H9 (cell line): Measurements from ENCODE around the gene CEP350. TPM values are rescaled to one million over a fixed set of nuclear protein-coding genes. Genes with fewer than 3 reads are reported as not detected.

Experiments
- DNase-seq: peaks from one replicate; pipeline ENCODE4 v3.0.0-alpha.2; 2017
- H2AFZ ChIP-seq: one replicate; pipeline ENCODE4 v1.6.1; 2013; ENCODE audit warnings: mild to moderate bottlenecking, low read length, control low read depth, moderate library complexity
- H2AK5ac ChIP-seq: 2 replicates; pipeline ENCODE4 v1.6.1; 2013; ENCODE audit warnings: low read length, control low read depth, mixed read lengths; ENCODE audit not compliant: insufficient read length
- H2BK120ac ChIP-seq: one replicate; pipeline ENCODE4 v1.6.1; 2013; ENCODE audit warnings: low read depth, mild to moderate bottlenecking, low read length, control low read depth, inconsistent platforms; ENCODE audit not compliant: poor library complexity, severe bottlenecking
- H2BK12ac ChIP-seq: 2 replicates; pipeline ENCODE4 v1.6.1; 2013; ENCODE audit warnings: low read length, control low read depth, mixed read lengths, low read depth; ENCODE audit not compliant: insufficient read length
- H2BK15ac ChIP-seq: 2 replicates; pipeline ENCODE4 v1.6.1; 2013; ENCODE audit warnings: low read depth, low read length, control low read depth
- H2BK20ac ChIP-seq: one replicate; pipeline ENCODE4 v1.6.1; 2013; ENCODE audit warnings: low read depth, mild to moderate bottlenecking, low read length, control low read depth, inconsistent platforms; ENCODE audit not compliant: poor library complexity, severe bottlenecking
- H2BK5ac ChIP-seq: 2 replicates; pipeline ENCODE4 v1.6.1; 2013; ENCODE audit warnings: low read length, control low read depth, mixed read lengths; ENCODE audit not compliant: insufficient read length
- H3K14ac ChIP-seq: 2 replicates; pipeline ENCODE4 v1.6.1; 2013; ENCODE audit warnings: low read length, control low read depth; ENCODE audit not compliant: insufficient read depth
- H3K18ac ChIP-seq: 2 replicates; pipeline ENCODE4 v1.6.1; 2013; ENCODE audit warnings: low read depth, mild to moderate bottlenecking, mixed read lengths, low read length, control low read depth; ENCODE audit not compliant: insufficient read length
- H3K23ac ChIP-seq: 2 replicates; pipeline ENCODE4 v1.6.1; 2013; ENCODE audit warnings: low read length, control low read depth, mixed read lengths, low read depth; ENCODE audit not compliant: insufficient read length
- H3K23me2 ChIP-seq: 2 replicates; pipeline ENCODE4 v1.6.1; 2013; ENCODE audit warnings: low read depth, mild to moderate bottlenecking, mixed read lengths, low read length, control low read depth; ENCODE audit not compliant: insufficient read length, poor library complexity, severe bottlenecking
- H3K27ac ChIP-seq: 2 replicates; pipeline ENCODE4 v1.5.1; 2013; ENCODE audit warnings: low read length, control low read depth, mixed read lengths, low read depth; ENCODE audit not compliant: insufficient read length
- H3K27me3 ChIP-seq: 2 replicates; pipeline ENCODE4 v1.6.1; 2013; ENCODE audit warnings: low read length, control low read depth, inconsistent platforms; ENCODE audit not compliant: insufficient read depth
- H3K4ac ChIP-seq: 2 replicates; pipeline ENCODE4 v1.6.1; 2013; ENCODE audit warnings: low read depth, mild to moderate bottlenecking, control low read depth, inconsistent platforms, low read length, moderate library complexity
- H3K4me1 ChIP-seq: 2 replicates; pipeline ENCODE4 v1.6.1; 2013; ENCODE audit warnings: low read length, control low read depth, inconsistent platforms; ENCODE audit not compliant: insufficient read depth
- H3K4me2 ChIP-seq: 2 replicates; pipeline ENCODE4 v1.6.1; 2013; ENCODE audit warnings: low read length, control low read depth, mixed read lengths; ENCODE audit not compliant: insufficient read length, insufficient read depth
- H3K56ac ChIP-seq: 2 replicates; pipeline ENCODE4 v1.6.1; 2013; ENCODE audit warnings: low read depth, mild to moderate bottlenecking, mixed read lengths, low read length, control low read depth; ENCODE audit not compliant: insufficient read length
- H3K79me1 ChIP-seq: 2 replicates; pipeline ENCODE4 v1.6.1; 2013; ENCODE audit warnings: low read depth, mild to moderate bottlenecking, moderate library complexity, low read length, control low read depth, inconsistent platforms; ENCODE audit not compliant: insufficient read depth, poor library complexity, severe bottlenecking
- H3K79me2 ChIP-seq: 2 replicates; pipeline ENCODE4 v1.6.1; 2013; ENCODE audit warnings: low read length, control low read depth, inconsistent platforms; ENCODE audit not compliant: insufficient read depth
- H3K9ac ChIP-seq: 2 replicates; pipeline ENCODE4 v1.6.1; 2013; ENCODE audit warnings: low read length, control low read depth, mixed read lengths; ENCODE audit not compliant: insufficient read length; ENCODE audit errors: extremely low read depth
- H3K9me3 ChIP-seq: one replicate; pipeline ENCODE4 v1.6.1; 2013; ENCODE audit warnings: low read depth, low read length, inconsistent platforms; ENCODE audit not compliant: control insufficient read depth
- H3T11ph ChIP-seq: one replicate; pipeline ENCODE4 v1.6.1; 2013; ENCODE audit warnings: mild to moderate bottlenecking, low read length, control low read depth, inconsistent platforms
- H4K20me1 ChIP-seq: one replicate; pipeline ENCODE4 v1.6.1; 2013; ENCODE audit not compliant: control insufficient read depth, insufficient read length, insufficient read depth
- H4K5ac ChIP-seq: 2 replicates; pipeline ENCODE4 v1.6.1; 2013; ENCODE audit warnings: low read depth, mild to moderate bottlenecking, mixed read lengths, low read length, control low read depth; ENCODE audit not compliant: insufficient read length
- H4K8ac ChIP-seq: replicated peaks from 2 replicates; pipeline ENCODE4 v1.6.1; 2013; ENCODE audit warnings: low read length, control low read depth, mixed read lengths, low read depth; ENCODE audit not compliant: insufficient read length
- H4K91ac ChIP-seq: 2 replicates; pipeline ENCODE4 v1.6.1; 2013; ENCODE audit warnings: low read depth, mild to moderate bottlenecking, moderate library complexity, mixed read lengths, low read length, control low read depth; ENCODE audit not compliant: insufficient read length
- H3K27ac Mint-ChIP-seq, 3 experiments: 2 replicates in 2 of 3; 3 replicates in 1 of 3; pipeline ENCODE4 v1.8.0; 2020 to 2021; ENCODE audit warnings: mixed read lengths in 3 of 3, mild to moderate bottlenecking in 1 of 3, moderate library complexity in 1 of 3
- H3K27me3 Mint-ChIP-seq: 2 replicates; pipeline ENCODE4 v1.8.0; 2021; ENCODE audit warnings: low read depth, mild to moderate bottlenecking, moderate library complexity, mixed read lengths
- H3K36me3 Mint-ChIP-seq, 3 experiments: 2 replicates in 2 of 3; 3 replicates in 1 of 3; pipeline ENCODE4 v1.8.0; 2020 to 2021; ENCODE audit warnings: low read depth in 3 of 3, mixed read lengths in 3 of 3; ENCODE audit not compliant: insufficient read depth in 1 of 3
- H3K4me1 Mint-ChIP-seq, 2 experiments: 2 replicates each; pipeline ENCODE4 v1.8.0; 2020; ENCODE audit warnings: mixed read lengths in 2 of 2
- H3K4me3 Mint-ChIP-seq, 2 experiments: 2 replicates in 1 of 2; 3 replicates in 1 of 2; pipeline ENCODE4 v1.8.0; 2020 to 2021; ENCODE audit warnings: mild to moderate bottlenecking in 2 of 2, mixed read lengths in 2 of 2, moderate library complexity in 1 of 2
- H3K9me3 Mint-ChIP-seq, 2 experiments: 2 replicates in 1 of 2; 3 replicates in 1 of 2; pipeline ENCODE4 v1.8.0; 2020; ENCODE audit warnings: mild to moderate bottlenecking in 2 of 2, mixed read lengths in 2 of 2, moderate library complexity in 1 of 2
- CTCF ChIP-seq: fragments of 200-600 bp; sonication (generic); conservative IDR thresholded peaks from 3 replicates; pipeline ENCODE4 v1.8.0; 2021; ENCODE audit warnings: antibody characterized with exemption, mild to moderate bottlenecking
- WGBS: extraction: QIAGEN DNeasy Blood & Tissue Kit; methylation state at CpG from one replicate; pipeline ENCODE4 v1.1.7; 2013; ENCODE audit warnings: missing lambda C conversion rate, low lambda C conversion rate, mixed read lengths; ENCODE audit not compliant: insufficient read length; ENCODE audit errors: extremely low coverage; 5-methylcytosine and 5-hydroxymethylcytosine counted together
- total RNA-seq: library from RNA; stranded (reverse); gene quantifications from 2 replicates; pipeline ENCODE4 v1.2.1, GENCODE V29; 2021

The CEP350 gene
- total RNA-seq, 1 experiment from 2014 or later = 39.2 TPM

DNA sequence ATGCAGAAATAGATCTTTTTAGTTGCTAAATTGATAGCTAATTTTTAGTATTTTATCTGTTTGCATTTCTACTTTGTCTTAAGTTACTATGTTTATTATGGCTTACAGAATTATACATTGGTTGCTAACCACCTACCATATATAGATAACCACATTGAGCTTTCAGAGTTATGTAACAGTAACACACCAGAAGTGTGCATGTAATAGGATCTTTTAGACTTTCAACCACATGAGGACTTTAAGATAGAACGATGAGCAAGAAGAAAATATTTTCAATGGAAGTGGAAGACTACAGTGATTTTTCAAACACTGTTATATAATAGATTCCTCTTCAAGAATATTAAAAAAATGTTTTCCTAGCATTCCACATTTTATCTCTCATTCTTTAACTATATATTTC, 43.7 kb upstream of the CEP350 start:
- no peaks in the 10 kb centered on the region for H3K9me3 ChIP-seq
- no peak overlapping the region for H3K27ac ChIP-seq
- no peak overlapping the region for H3K4ac ChIP-seq
- H3K14ac ChIP-seq = no peak overlapping the region
- no peaks in the 10 kb centered on the region for H3K4me1 ChIP-seq
- no peaks in the 10 kb centered on the region for H3K79me2 ChIP-seq
- no peak overlapping the region for H3K4me2 ChIP-seq
- H4K5ac ChIP-seq = no peak overlapping the region
- no peak overlapping the region for H2BK15ac ChIP-seq
- H3K56ac ChIP-seq = no peak overlapping the region
- Mint-ChIP-seq H3K9me3 (no peaks in the 10 kb centered on the region), H3K4me1 (no peaks in the 10 kb centered on the region), H3K36me3 (peaks cover 14 to 46% (median 35%) of the 10 kb centered on the region in 3 experiments; a peak in 6 of 7 replicates), H3K4me3 (no peak overlapping the region), H3K27ac (no peak overlapping the region), H3K27me3 (no peaks in the 10 kb centered on the region)
- no peak overlapping the region for H3T11ph ChIP-seq
- H4K20me1 ChIP-seq = no peaks in the 10 kb centered on the region
- H4K8ac ChIP-seq = no peak overlapping the region
- no peak overlapping the region for H2BK12ac ChIP-seq
- WGBS = no CpG with 5 or more reads among the region's 1 CpG
- no peaks in the 10 kb centered on the region for H3K27me3 ChIP-seq
- H2AK5ac ChIP-seq = no peak overlapping the region
- no peaks in the 10 kb centered on the region for H3K79me1 ChIP-seq
- no peak for TF ChIP-seq CTCF
- no peak overlapping the region for H2BK20ac ChIP-seq
- H3K23me2 ChIP-seq = no peaks in the 10 kb centered on the region
- H2BK120ac ChIP-seq = no peak overlapping the region
- no peak overlapping the region for H4K91ac ChIP-seq
- H2AFZ ChIP-seq = no peak overlapping the region
- DNase-seq = no peak
- no peak overlapping the region for H2BK5ac ChIP-seq
- no peak overlapping the region for H3K23ac ChIP-seq
- no peak overlapping the region for H3K9ac ChIP-seq
- H3K18ac ChIP-seq = no peak overlapping the region
